Rectal smooth muscle tissue (tissue), 1 donor: ENCODE data around the gene TRMT5.

Experiments
- H3K27ac ChIP-seq: one replicate; pipeline ENCODE4 v1.7.0; 2013; ENCODE audit warnings: low read depth, low read length, inconsistent platforms
- H3K27me3 ChIP-seq: one replicate; pipeline ENCODE4 v1.7.0; 2013; ENCODE audit warnings: low read length; ENCODE audit not compliant: control insufficient read depth, insufficient read depth
- H3K36me3 ChIP-seq: one replicate; pipeline ENCODE4 v1.7.0; 2013; ENCODE audit warnings: low read length; ENCODE audit not compliant: control insufficient read depth, insufficient read depth
- H3K4me1 ChIP-seq: one replicate; pipeline ENCODE4 v1.7.0; 2013; ENCODE audit warnings: low read length; ENCODE audit not compliant: control insufficient read depth, insufficient read depth
- H3K4me3 ChIP-seq: one replicate; pipeline ENCODE4 v1.7.0; 2013; ENCODE audit warnings: low read length
- H3K9ac ChIP-seq: one replicate; pipeline ENCODE4 v1.7.0; 2013; ENCODE audit warnings: low read length

Gene TRMT5

GRCh38 chr14:60956632-60957031 lies 24.2 kb downstream of the TRMT5 start:
- Histone ChIP-seq H3K27ac (no peak overlapping the region), H3K27me3 (no peaks in the 10 kb centered on the region), H3K4me1 (no peaks in the 10 kb centered on the region), H3K36me3 (no peaks in the 10 kb centered on the region), H3K9ac (no peak overlapping the region), H3K4me3 (no peak overlapping the region)

GRCh38 chr14:60956202-60956601 lies 24.7 kb downstream of the TRMT5 start:
- H3K36me3 ChIP-seq, result no peaks in the 10 kb centered on the region
- no peaks in the 10 kb centered on the region for H3K4me1 ChIP-seq
- no peaks in the 10 kb centered on the region for H3K27me3 ChIP-seq
- no peak overlapping the region for H3K27ac ChIP-seq
- no peak overlapping the region for H3K9ac ChIP-seq
- no peak overlapping the region for H3K4me3 ChIP-seq

- no peaks in the 10 kb centered on the region for H3K27me3 ChIP-seq
- H3K4me3 ChIP-seq, result no peak overlapping the region
- H3K4me1 ChIP-seq, result no peaks in the 10 kb centered on the region
- no peak overlapping the region for H3K27ac ChIP-seq
- no peak overlapping the region for H3K9ac ChIP-seq
- no peaks in the 10 kb centered on the region for H3K36me3 ChIP-seq
Observed at GRCh38 chr14:60951776-60952435, 29.0 kb downstream of the TRMT5 start.

GRCh38 chr14:60946773-60947172 lies 34.1 kb downstream of the TRMT5 start:
- H3K27me3 ChIP-seq, result no peaks in the 10 kb centered on the region
- H3K27ac ChIP-seq, result no peak overlapping the region
- no peaks in the 10 kb centered on the region for H3K4me1 ChIP-seq
- H3K9ac ChIP-seq, result no peak overlapping the region
- H3K36me3 ChIP-seq, result no peaks in the 10 kb centered on the region
- H3K4me3 ChIP-seq, result no peak overlapping the region

GRCh38 chr14:60945984-60946383 lies 34.9 kb downstream of the TRMT5 start:
- Histone ChIP-seq H3K27ac (no peak overlapping the region), H3K9ac (no peak overlapping the region)

GRCh38 chr14:60944204-60944603 lies 36.7 kb downstream of the TRMT5 start:
- Histone ChIP-seq H3K9ac (no peak overlapping the region), H3K4me3 (no peak overlapping the region), H3K4me1 (no peaks in the 10 kb centered on the region), H3K27me3 (no peaks in the 10 kb centered on the region), H3K36me3 (no peaks in the 10 kb centered on the region), H3K27ac (no peak overlapping the region)

More at GRCh38 chr14:60945984-60946383, 34.9 kb downstream of the TRMT5 start:
- H3K4me1 ChIP-seq, result no peaks in the 10 kb centered on the region
- no peak overlapping the region for H3K4me3 ChIP-seq
- H3K27me3 ChIP-seq, result no peaks in the 10 kb centered on the region
- no peaks in the 10 kb centered on the region for H3K36me3 ChIP-seq

- Histone ChIP-seq H3K9ac (no peak overlapping the region), H3K36me3 (no peaks in the 10 kb centered on the region), H3K4me3 (no peak overlapping the region), H3K27ac (no peak overlapping the region), H3K4me1 (no peaks in the 10 kb centered on the region), H3K27me3 (no peaks in the 10 kb centered on the region)
Observed at GRCh38 chr14:60943637-60944032, 37.2 kb downstream of the TRMT5 start.

GRCh38 chr14:60935319-60935718 lies 45.6 kb downstream of the TRMT5 start:
- H3K4me1 ChIP-seq, result no peaks in the 10 kb centered on the region
- H3K36me3 ChIP-seq, result no peaks in the 10 kb centered on the region
- H3K4me3 ChIP-seq, result no peak overlapping the region
- H3K9ac ChIP-seq, result no peak overlapping the region
- H3K27ac ChIP-seq, result no peak overlapping the region
- no peaks in the 10 kb centered on the region for H3K27me3 ChIP-seq

GRCh38 chr14:60933920-60934655 lies 46.8 kb downstream of the TRMT5 start:
- no peaks in the 10 kb centered on the region for H3K36me3 ChIP-seq
- H3K9ac ChIP-seq, result no peak overlapping the region
- no peak overlapping the region for H3K4me3 ChIP-seq
- no peak overlapping the region for H3K27ac ChIP-seq
- H3K27me3 ChIP-seq, result no peaks in the 10 kb centered on the region
- H3K4me1 ChIP-seq, result no peaks in the 10 kb centered on the region

GRCh38 chr14:60931218-60931617 lies 49.7 kb downstream of the TRMT5 start:
- Histone ChIP-seq H3K4me1 (no peaks in the 10 kb centered on the region), H3K27ac (no peak overlapping the region), H3K4me3 (no peak overlapping the region), H3K36me3 (no peaks in the 10 kb centered on the region), H3K27me3 (no peaks in the 10 kb centered on the region), H3K9ac (no peak overlapping the region)

- H3K36me3 ChIP-seq, result no peaks in the 10 kb centered on the region
- no peaks in the 10 kb centered on the region for H3K27me3 ChIP-seq
- no peak overlapping the region for H3K27ac ChIP-seq
- H3K4me1 ChIP-seq, result no peaks in the 10 kb centered on the region
- H3K9ac ChIP-seq, result no peak overlapping the region
- no peak overlapping the region for H3K4me3 ChIP-seq
Observed at GRCh38 chr14:60926002-60926401, 54.9 kb downstream of the TRMT5 start.

- Histone ChIP-seq H3K27me3 (no peaks in the 10 kb centered on the region), H3K4me1 (no peaks in the 10 kb centered on the region), H3K9ac (no peak overlapping the region), H3K36me3 (no peaks in the 10 kb centered on the region), H3K27ac (no peak overlapping the region), H3K4me3 (no peak overlapping the region)
Observed at GRCh38 chr14:60925286-60925685, 55.6 kb downstream of the TRMT5 start.

GRCh38 chr14:60922050-60922449 lies 58.8 kb downstream of the TRMT5 start:
- Histone ChIP-seq H3K9ac (no peak overlapping the region), H3K4me1 (no peaks in the 10 kb centered on the region), H3K27me3 (no peaks in the 10 kb centered on the region), H3K27ac (no peak overlapping the region), H3K4me3 (no peak overlapping the region), H3K36me3 (no peaks in the 10 kb centered on the region)
